VCaP (cell line): ENCODE results near the gene OMA1.

Experiments used
- H3K27ac ChIP-seq: fragments of 450-650 bp; 2 replicates; pipeline ENCODE4 v1.5.1; 2017
- TF ChIP-seq, protein P1 (sequence below): fragments of 450-650 bp; conservative IDR thresholded peaks from 2 replicates; pipeline ENCODE4 v1.5.1; 2017; ENCODE audit warnings: mild to moderate bottlenecking, moderate library complexity

OMA1 gene

DNA sequence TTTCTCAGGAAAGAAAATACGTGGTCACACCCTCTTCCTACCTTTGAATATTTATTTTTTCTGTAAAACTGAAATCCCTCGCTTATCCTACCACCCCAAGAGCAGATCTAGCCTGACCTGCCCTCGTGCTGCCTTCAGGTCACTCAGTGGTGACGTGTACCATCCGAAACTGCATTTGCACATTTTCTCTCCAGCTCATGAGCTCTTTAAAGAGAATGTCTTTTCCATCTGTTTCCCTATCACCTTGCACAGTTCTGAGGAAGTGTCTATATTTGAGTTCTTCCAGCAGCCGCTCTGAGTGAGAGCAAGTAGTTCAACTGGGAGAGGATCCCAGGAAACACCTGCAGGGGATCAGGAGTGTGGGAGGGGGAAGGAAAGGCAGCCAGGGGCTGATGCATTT, 91.7 kb downstream of the OMA1 start:
- H3K27ac ChIP-seq, result no peak overlapping the region
- TF ChIP-seq, protein P1, sequence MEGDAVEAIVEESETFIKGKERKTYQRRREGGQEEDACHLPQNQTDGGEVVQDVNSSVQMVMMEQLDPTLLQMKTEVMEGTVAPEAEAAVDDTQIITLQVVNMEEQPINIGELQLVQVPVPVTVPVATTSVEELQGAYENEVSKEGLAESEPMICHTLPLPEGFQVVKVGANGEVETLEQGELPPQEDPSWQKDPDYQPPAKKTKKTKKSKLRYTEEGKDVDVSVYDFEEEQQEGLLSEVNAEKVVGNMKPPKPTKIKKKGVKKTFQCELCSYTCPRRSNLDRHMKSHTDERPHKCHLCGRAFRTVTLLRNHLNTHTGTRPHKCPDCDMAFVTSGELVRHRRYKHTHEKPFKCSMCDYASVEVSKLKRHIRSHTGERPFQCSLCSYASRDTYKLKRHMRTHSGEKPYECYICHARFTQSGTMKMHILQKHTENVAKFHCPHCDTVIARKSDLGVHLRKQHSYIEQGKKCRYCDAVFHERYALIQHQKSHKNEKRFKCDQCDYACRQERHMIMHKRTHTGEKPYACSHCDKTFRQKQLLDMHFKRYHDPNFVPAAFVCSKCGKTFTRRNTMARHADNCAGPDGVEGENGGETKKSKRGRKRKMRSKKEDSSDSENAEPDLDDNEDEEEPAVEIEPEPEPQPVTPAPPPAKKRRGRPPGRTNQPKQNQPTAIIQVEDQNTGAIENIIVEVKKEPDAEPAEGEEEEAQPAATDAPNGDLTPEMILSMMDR, result no peak

DNA sequence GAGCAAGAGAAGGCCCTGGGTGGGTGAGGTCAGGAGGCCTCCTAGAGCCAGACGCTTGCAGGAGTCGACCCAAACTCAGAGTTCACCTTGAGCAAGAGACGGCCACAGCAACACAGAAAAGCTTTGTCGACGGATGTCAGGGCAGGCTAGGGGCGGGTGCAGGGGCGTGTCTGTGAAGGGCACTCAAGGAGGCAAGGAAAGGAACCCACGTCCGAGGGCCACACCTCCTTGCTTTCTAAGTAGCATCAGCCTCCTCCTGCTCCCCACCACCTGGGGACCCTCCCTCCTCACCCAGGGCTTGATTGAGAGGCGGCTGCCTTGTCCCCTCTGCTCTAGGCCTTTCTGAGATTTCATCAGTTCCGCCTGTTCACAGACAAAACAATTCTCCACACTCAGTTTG, 92.1 kb downstream of the OMA1 start:
- no peak overlapping the region for H3K27ac ChIP-seq
- TF ChIP-seq, protein P1, result no peak

DNA sequence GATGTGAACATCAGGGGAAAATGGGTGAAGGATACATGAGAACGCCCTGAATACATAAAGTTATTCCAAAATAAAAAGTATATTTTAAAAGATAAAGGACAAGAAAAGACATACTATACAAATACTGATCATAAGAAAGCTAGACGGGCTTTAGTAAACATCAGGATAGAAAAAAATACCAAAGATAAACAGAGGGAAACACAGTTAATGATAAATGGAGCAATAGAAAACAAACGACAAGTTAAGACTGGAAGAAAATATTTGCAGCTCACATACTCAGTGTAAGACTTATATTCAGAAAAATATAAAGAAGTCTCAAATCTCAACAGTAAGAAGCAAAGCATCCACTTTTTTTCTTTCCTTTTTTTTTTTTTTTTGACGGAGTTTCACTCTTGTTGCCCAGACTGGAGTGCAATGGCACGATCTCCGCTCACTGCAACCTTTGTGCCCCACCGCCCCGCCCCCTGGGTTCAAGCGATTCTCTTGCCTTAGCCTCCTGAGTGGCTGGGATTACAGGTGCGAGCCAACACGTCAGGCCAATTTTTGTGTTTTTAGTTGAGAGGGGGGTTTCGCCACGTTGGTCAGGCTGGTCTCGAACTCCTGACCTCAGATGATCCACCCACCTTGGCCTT, 94.8 kb downstream of the OMA1 start:
- TF ChIP-seq, protein P1, result no peak
- H3K27ac ChIP-seq, result no peak overlapping the region

DNA sequence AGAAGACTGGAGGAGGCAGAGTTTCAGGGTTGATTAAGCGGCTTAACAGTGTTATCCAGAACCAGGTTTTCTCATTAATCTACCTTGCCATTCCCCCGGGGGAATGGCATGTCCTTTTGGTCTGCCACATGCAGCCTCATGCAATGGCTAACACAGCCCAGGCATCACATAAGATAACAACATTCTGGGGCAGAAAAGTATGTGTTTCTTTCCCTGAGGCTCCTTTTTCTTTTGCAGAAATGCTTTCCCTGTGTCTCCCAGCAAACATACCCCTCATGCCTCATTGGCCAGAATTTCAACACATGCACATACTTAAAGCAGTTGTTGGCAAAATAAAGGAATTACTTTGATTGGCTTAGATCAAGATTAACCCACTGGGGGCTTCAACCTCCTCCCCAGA, 98.6 kb downstream of the OMA1 start:
- H3K27ac ChIP-seq, result no peak overlapping the region
- TF ChIP-seq, protein P1, result no peak

DNA sequence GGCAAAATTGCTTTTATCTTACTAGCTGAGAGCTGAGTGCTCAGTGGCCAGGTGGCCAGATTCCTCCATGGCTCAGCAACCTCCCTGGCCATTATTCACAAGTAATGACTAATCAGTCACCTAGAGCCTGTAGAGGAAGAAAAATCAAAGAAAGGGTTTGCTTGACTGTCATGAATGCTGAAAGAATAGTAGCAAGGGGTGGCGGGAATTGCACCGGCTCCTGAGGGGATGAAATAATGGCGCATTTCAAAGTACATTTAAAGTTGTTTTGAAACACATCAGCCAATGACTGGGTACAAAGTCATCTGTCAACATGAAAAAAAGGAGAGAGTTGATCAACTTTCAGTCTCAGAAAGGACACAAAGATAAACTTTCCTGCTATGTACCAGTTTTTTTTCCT, 99.5 kb downstream of the OMA1 start:
- TF ChIP-seq, protein P1, result no peak
- no peak overlapping the region for H3K27ac ChIP-seq

DNA sequence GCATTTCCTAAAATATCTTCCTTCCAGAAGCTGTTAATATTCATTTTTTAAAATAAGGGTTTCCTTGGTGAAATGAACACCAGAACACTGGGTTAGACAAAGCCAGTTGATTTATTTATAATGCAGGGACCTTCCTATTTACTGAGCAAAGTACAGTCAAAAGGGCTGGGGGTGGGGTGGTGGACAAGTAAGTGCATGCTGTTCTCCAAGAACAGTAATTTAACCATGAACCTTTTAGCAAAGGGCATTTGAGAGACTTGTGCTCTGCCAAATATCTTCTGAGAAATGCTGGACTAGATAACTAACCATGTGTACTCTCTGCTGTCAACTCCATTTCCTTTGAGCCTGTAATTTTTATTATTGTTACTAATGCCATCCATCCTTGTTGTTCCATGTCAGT, 100.2 kb downstream of the OMA1 start:
- TF ChIP-seq, protein P1, result no peak

DNA sequence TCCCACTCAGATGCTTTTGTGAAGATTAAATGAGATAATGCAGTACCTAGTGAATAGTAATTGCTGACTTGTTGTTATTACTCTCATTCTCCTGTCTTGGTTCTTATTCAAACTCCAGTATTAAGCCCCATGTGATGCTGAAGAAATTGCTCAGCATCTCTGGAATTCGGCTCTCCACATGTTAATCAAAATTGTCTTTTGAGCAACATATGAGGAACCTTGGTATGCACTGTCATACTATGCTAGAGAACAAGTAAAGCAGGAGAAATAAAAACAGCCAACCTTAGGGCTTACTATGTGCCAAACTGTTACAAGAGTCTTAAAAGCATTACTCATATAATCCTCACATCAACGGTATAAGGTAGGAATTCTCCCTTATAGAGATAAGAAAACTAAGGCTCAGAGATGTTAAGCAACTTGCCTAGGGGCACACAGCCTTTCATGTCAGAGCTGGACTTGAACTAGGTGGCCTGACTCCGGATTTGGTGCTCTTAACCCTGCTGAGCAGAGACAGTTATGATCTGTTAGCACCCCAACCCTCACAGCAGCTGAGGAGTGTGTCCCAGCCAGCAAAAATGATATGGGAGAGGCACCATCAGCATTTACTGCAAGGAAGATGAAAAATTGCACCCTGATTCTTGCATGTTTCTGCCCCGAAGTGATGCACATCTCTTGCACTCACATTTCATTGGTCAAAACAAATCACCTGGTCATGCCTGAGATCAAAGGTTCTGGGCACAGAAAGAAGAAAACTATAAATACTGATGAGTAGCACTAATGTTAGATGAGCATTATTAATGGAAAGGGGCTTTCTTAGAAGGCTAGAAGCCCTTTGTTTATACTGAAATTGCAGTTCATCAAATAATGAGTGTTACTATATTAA, 102.3 kb downstream of the OMA1 start:
- TF ChIP-seq, protein P1, result no peak
- H3K27ac ChIP-seq, result no peak overlapping the region

More for the DNA sequence above, 100.2 kb downstream of the OMA1 start:
- H3K27ac ChIP-seq, result no peak overlapping the region
